ENCODE data around the gene IGSF3. TPM values are rescaled to one million over a fixed set of nuclear protein-coding genes. Genes with fewer than 3 reads are reported as not detected.

IGSF3 gene
- total and polyA plus RNA-seq, 2 of the 13 experiments (the other 11 are each of a cell fraction or from before 2014, with no cell fraction given), result 0.11 to 0.16 TPM

DNA sequence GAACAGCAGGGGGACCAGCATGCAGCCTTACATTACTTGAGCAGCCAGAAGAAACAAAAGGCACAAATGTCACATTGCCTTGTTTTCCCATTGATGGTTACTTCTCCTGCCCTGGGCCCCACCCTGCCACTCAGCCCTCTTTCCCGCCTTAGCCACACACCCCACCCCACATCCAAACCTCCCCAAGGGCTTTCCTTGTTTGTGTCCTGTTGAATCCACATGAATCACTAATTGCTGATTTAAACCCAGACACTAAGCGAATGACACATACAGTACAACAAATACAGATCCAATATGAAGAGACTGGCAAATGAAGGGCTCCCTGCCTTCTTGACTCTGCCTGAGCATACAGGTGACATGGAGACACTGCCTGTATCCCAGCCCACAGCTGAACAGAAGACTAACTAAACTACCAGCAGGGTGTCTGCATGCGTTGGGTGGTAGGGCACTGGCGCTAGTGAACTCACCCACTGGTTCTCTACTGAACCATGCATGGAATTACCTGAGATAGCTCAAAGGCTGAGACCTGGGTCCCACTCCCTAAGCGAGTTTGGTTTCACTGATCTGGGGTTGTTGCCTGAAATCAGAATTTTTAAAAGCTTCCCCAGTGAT lies 3.1 kb downstream of the IGSF3 start:
- DNase-seq (ENCODE audit: low spot score), result no peak
- H3K27me3 ChIP-seq (ENCODE audit: control insufficient read depth in 1 of 2, insufficient read depth in 2 of 2, low read length in 2 of 2), result peaks cover 3 to 27% of the 10 kb centered on the region in 2 experiments; a peak in 4 of 5 replicates
- no TSS peak for BruUV-seq (replicated peaks)
- H3K79me2 ChIP-seq (ENCODE audit: insufficient read depth, low read length), result no peaks in the 10 kb centered on the region
- no peaks in the 10 kb centered on the region for H3K36me3 ChIP-seq (replicated peaks in 1 of 2; ENCODE audit: control insufficient read depth in 1 of 2, insufficient read depth in 2 of 2, low read length in 2 of 2)
- FAIRE-seq, result no peak
- ATAC-seq, result no peak
- H3K4me3 ChIP-seq (replicated peaks in 1 of 3; ENCODE audit: insufficient read depth in 1 of 3, low read depth in 2 of 3, low read length in 3 of 3), result no peak overlapping the region
- peaks cover 8% of the 10 kb centered on the region for H3K4me1 ChIP-seq (ENCODE audit: insufficient read depth, low read length)
- H4K20me1 ChIP-seq (ENCODE audit: insufficient read depth, low read length), result no peaks in the 10 kb centered on the region
- H3K27ac ChIP-seq (ENCODE audit: extremely low read length, insufficient read depth, low read length), result no peak overlapping the region
- TF ChIP-seq, protein P1, sequence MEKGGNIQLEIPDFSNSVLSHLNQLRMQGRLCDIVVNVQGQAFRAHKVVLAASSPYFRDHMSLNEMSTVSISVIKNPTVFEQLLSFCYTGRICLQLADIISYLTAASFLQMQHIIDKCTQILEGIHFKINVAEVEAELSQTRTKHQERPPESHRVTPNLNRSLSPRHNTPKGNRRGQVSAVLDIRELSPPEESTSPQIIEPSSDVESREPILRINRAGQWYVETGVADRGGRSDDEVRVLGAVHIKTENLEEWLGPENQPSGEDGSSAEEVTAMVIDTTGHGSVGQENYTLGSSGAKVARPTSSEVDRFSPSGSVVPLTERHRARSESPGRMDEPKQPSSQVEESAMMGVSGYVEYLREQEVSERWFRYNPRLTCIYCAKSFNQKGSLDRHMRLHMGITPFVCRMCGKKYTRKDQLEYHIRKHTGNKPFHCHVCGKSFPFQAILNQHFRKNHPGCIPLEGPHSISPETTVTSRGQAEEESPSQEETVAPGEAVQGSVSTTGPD (CRISPR knock-in tag; IDR thresholded peaks at IDR 0.05), result no peak
- TF ChIP-seq, protein P2, sequence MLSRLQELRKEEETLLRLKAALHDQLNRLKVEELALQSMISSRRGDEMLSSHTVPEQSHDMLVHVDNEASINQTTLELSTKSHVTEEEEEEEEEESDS (CRISPR knock-in tag; IDR thresholded peaks at IDR 0.05; ENCODE audit: borderline replicate concordance), result no peak
- TF ChIP-seq, protein P3, sequence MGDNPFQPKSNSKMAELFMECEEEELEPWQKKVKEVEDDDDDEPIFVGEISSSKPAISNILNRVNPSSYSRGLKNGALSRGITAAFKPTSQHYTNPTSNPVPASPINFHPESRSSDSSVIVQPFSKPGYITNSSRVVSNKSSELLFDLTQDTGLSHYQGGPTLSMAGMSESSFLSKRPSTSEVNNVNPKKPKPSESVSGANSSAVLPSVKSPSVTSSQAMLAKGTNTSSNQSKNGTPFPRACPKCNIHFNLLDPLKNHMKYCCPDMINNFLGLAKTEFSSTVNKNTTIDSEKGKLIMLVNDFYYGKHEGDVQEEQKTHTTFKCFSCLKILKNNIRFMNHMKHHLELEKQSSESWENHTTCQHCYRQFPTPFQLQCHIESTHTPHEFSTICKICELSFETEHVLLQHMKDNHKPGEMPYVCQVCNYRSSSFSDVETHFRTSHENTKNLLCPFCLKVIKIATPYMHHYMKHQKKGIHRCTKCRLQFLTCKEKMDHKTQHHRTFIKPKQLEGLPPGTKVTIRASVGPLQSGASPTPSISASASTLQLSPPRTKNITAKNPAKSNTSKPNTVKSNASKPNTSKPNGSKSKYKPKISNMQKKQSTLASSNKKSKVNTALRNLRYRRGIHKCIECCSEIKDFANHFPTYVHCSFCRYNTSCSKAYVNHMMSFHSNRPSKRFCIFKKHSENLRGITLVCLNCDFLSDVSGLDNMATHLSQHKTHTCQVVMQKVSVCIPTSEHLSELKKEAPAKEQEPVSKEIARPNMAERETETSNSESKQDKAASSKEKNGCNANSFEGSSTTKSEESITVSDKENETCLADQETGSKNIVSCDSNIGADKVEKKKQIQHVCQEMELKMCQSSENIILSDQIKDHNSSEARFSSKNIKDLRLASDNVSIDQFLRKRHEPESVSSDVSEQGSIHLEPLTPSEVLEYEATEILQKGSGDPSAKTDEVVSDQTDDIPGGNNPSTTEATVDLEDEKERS (CRISPR knock-in tag; IDR thresholded peaks at IDR 0.05), result no peak
- CTCF ChIA-PET (ENCODE audit: low intra/inter-chr PET ratio, low total read pairs), result no interaction called here
- H3K9me3 ChIP-seq (ENCODE audit: low read length), result no peaks in the 10 kb centered on the region
- no peak overlapping the region for H3K4me2 ChIP-seq (ENCODE audit: low read depth, low read length)
- in situ Hi-C loops (cut with HindIII; ENCODE audit: extremely low pct_ligation_motif_present, low pct_unique_long_range_greater_than_20kb), result no loop called here
- H3K9ac ChIP-seq (ENCODE audit: insufficient read depth, low read depth, low read length), result no peak overlapping the region
- POLR2A ChIA-PET, result no interaction called here
- no peak overlapping the region for H2AFZ ChIP-seq (ENCODE audit: low read length)
- WGBS (ENCODE audit: low lambda C conversion rate), result 74% methylated on average over 5 of the region's 5 CpGs
- intact Hi-C loops (cut with micrococcal nuclease; ENCODE audit: unreplicated experiment), result no loop called here
